ENCODE measurements around the gene CLSTN2. TPM values are rescaled to one million over a fixed set of nuclear protein-coding genes. Genes with fewer than 3 reads are reported as not detected.

CLSTN2 gene
- polyA plus RNA-seq, 3 donors: not detected

DNA sequence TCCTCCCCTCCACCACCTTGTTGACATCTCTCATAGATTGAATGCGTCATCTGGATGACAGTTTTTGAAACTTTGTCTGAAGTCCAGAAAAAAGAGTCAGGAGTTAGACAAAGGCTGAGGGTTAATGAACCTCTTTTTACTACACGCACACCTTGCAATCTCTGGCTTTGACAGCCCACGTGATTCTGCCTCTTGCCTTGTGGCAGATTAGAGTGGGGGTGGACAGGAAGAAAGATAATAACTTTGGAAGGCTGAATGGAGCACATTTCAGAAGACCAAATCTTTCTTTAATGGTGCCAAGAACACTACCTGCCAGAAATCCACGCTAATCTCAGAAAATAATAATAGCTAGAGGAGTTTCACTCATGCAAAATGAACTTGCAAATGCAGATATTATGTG is 415.0 kb downstream of the CLSTN2 start:
- Mint-ChIP-seq H3K4me1 (no peaks in the 10 kb centered on the region), H3K27ac (no peak overlapping the region), H3K4me3 (no peak overlapping the region), H3K36me3 (no peaks in the 10 kb centered on the region), H3K9me3 (peaks cover 9 to 29% (median 20%) of the 10 kb centered on the region in 7 donors), H3K27me3 (ENCODE audit: low read depth in 3 of 3) (peaks cover 0 to 2% (median 0%) of the 10 kb centered on the region in 3 donors)
- Histone ChIP-seq H3K9me3 (replicated peaks in 1 of 2; ENCODE audit: control insufficient read depth in 1 of 2, insufficient read depth in 1 of 2, low read length in 2 of 2) (peaks cover 12 to 25% of the 10 kb centered on the region in 2 donors), H3K9ac (ENCODE audit: insufficient read depth, low read length, poor library complexity, severe bottlenecking) (no peak overlapping the region), H3K4me2 (replicated peaks; ENCODE audit: extremely low read depth, low read length, poor library complexity, severe bottlenecking) (no peak overlapping the region), H3K27ac (ENCODE audit: low read depth in 1 of 2, low read length in 2 of 2) (no peak overlapping the region), H3K27me3 (ENCODE audit: control insufficient read depth in 2 of 2, insufficient read depth in 2 of 2, low read length in 2 of 2) (no peaks in the 10 kb centered on the region), H4K20me1 (ENCODE audit: insufficient read depth, low read length) (no peaks in the 10 kb centered on the region), H3K4me1 (ENCODE audit: control insufficient read depth in 1 of 2, insufficient read depth in 2 of 2, low read length in 2 of 2) (no peaks in the 10 kb centered on the region), H2AFZ (ENCODE audit: insufficient read depth, low read depth, low read length, poor library complexity, severe bottlenecking) (no peak overlapping the region), H3K79me2 (ENCODE audit: insufficient read depth, low read length) (no peaks in the 10 kb centered on the region), H3K36me3 (replicated peaks in 1 of 2; ENCODE audit: control insufficient read depth in 1 of 2, insufficient read depth in 2 of 2, low read length in 2 of 2) (no peaks in the 10 kb centered on the region), H3K4me3 (replicated peaks in 1 of 3; ENCODE audit: low read depth in 2 of 3, low read length in 3 of 3) (no peak overlapping the region)
- intact Hi-C loops (cut with micrococcal nuclease): no loop called here
- 80% methylated on average over 1 of the region's 4 CpGs for WGBS (ENCODE audit: insufficient coverage)
- DNase-seq: no peak
- TF ChIP-seq CTCF (IDR thresholded peaks at IDR 0.05): no peak

- no CpG with 5 or more reads among the region's 3 CpGs for WGBS (ENCODE audit: insufficient coverage)
- peaks cover 12 to 22% of the 10 kb centered on the region in 2 donors for H3K9me3 ChIP-seq (replicated peaks in 1 of 2; ENCODE audit: control insufficient read depth in 1 of 2, insufficient read depth in 1 of 2, low read length in 2 of 2)
These were observed 416.5 kb downstream of the CLSTN2 start for GRCh38 chr3:140351466-140351865.

More at GRCh38 chr3:140351466-140351865, 416.5 kb downstream of the CLSTN2 start:
- H3K9ac ChIP-seq (ENCODE audit: insufficient read depth, low read length, poor library complexity, severe bottlenecking): no peak overlapping the region
- intact Hi-C loops (cut with micrococcal nuclease): no loop called here
- H3K27ac ChIP-seq (ENCODE audit: low read depth in 1 of 2, low read length in 2 of 2): no peak overlapping the region
- no peaks in the 10 kb centered on the region for H4K20me1 ChIP-seq (ENCODE audit: insufficient read depth, low read length)
- DNase-seq: no peak
- H3K36me3 Mint-ChIP-seq: no peaks in the 10 kb centered on the region
- H3K27me3 ChIP-seq (ENCODE audit: control insufficient read depth in 2 of 2, insufficient read depth in 2 of 2, low read length in 2 of 2): no peaks in the 10 kb centered on the region
- no peak overlapping the region for H3K4me3 ChIP-seq (replicated peaks in 1 of 3; ENCODE audit: low read depth in 2 of 3, low read length in 3 of 3)
- H3K79me2 ChIP-seq (ENCODE audit: insufficient read depth, low read length): no peaks in the 10 kb centered on the region
- no peak for TF ChIP-seq CTCF (IDR thresholded peaks at IDR 0.05)
- H3K27ac Mint-ChIP-seq: no peak overlapping the region
- H3K9me3 Mint-ChIP-seq: peaks cover 9 to 24% (median 17%) of the 10 kb centered on the region in 7 donors
- no peaks in the 10 kb centered on the region for H3K4me1 ChIP-seq (ENCODE audit: control insufficient read depth in 1 of 2, insufficient read depth in 2 of 2, low read length in 2 of 2)
- no peak overlapping the region for H2AFZ ChIP-seq (ENCODE audit: insufficient read depth, low read depth, low read length, poor library complexity, severe bottlenecking)
- H3K27me3 Mint-ChIP-seq (ENCODE audit: low read depth in 3 of 3): peaks cover 0 to 2% (median 0%) of the 10 kb centered on the region in 3 donors
- no peak overlapping the region for H3K4me3 Mint-ChIP-seq
- H3K36me3 ChIP-seq (replicated peaks in 1 of 2; ENCODE audit: control insufficient read depth in 1 of 2, insufficient read depth in 2 of 2, low read length in 2 of 2): no peaks in the 10 kb centered on the region
- no peak overlapping the region for H3K4me2 ChIP-seq (replicated peaks; ENCODE audit: extremely low read depth, low read length, poor library complexity, severe bottlenecking)
- no peaks in the 10 kb centered on the region for H3K4me1 Mint-ChIP-seq
